ENCODE measurements around the gene ZBED4.

Gene ZBED4

DNA sequence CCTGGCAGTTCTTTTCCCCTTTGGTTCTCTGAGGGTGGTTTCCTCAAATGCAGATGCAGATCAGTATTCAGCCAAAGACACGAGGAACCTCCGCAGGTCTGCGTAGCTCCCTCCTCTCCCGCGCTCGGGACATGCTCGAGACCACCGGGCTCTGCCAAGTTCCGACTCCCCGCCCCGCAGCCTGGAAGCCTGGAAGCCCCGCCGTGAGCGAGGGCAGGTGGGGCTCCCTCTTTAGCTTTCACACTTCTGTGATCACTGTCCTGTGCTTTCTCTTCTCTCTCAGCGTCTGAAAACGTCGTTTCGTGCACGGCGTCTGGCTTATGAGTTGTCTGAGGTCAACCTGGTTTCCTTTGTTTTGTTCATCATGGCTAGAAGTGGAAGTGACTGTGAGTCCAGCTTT, 26.6 kb downstream of the ZBED4 start:
- H3K4me1 ChIP-seq (ENCODE audit: low read length), result peaks cover 16% of the 10 kb centered on the region
- H3K4me2 ChIP-seq (ENCODE audit: low read depth, low read length), result no peak overlapping the region
- peaks cover 9% of the 10 kb centered on the region for H3F3A ChIP-seq (ENCODE audit: insufficient read depth, low read length)
- no peaks in the 10 kb centered on the region for H4K20me1 ChIP-seq (ENCODE audit: insufficient read depth, low read length)
- H3K36me3 ChIP-seq (replicated peaks; ENCODE audit: insufficient read depth, low read length), result peaks cover 18% of the 10 kb centered on the region; the same call in 1 of the 2 replicates
- H3K9me3 ChIP-seq (replicated peaks; ENCODE audit: insufficient read depth, low read length), result no peaks in the 10 kb centered on the region
- H3K9ac ChIP-seq (ENCODE audit: low read length), result no peak overlapping the region
- H3K27me3 ChIP-seq (replicated peaks; ENCODE audit: insufficient read depth, low read length), result no peaks in the 10 kb centered on the region
- H2AFZ ChIP-seq (ENCODE audit: low read length), result no peak overlapping the region
- no peak overlapping the region for H3K4me3 ChIP-seq (ENCODE audit: low read length)
- no peaks in the 10 kb centered on the region for H3K9me2 ChIP-seq (replicated peaks; ENCODE audit: insufficient read depth, low read length)
- no peak overlapping the region for H3K27ac ChIP-seq (ENCODE audit: low read length)
- no peak for TF ChIP-seq EZH2 (optimal IDR thresholded peaks at IDR 0.05; ENCODE audit: low read depth, low read length)
- TF ChIP-seq EZH2phosphoT487 (IDR thresholded peaks at IDR 0.05; ENCODE audit: low read length), result no peak
- TF ChIP-seq CTCF (IDR thresholded peaks at IDR 0.05; ENCODE audit: low read length), result no peak
- no peak for DNase-seq
- peaks cover 94% of the 10 kb centered on the region for H3K79me2 ChIP-seq (ENCODE audit: low read length)

GRCh38 chr22:49881856-49882255, 28.2 kb downstream of the ZBED4 start:
- Histone ChIP-seq H3K27ac (ENCODE audit: low read length) (peak overlapping the region; percentile 28; the same call in 1 of the 2 replicates), H3K27me3 (replicated peaks; ENCODE audit: insufficient read depth, low read length) (no peaks in the 10 kb centered on the region), H3K79me2 (ENCODE audit: low read length) (peaks cover 93% of the 10 kb centered on the region), H3K4me2 (ENCODE audit: low read depth, low read length) (peak overlapping the region; percentile 34; the same call in 1 of the 2 replicates), H4K20me1 (ENCODE audit: insufficient read depth, low read length) (no peaks in the 10 kb centered on the region), H3K36me3 (replicated peaks; ENCODE audit: insufficient read depth, low read length) (peaks cover 34% of the 10 kb centered on the region), H3K9ac (ENCODE audit: low read length) (no peak overlapping the region), H3K4me1 (ENCODE audit: low read length) (peaks cover 16% of the 10 kb centered on the region), H3K9me2 (replicated peaks; ENCODE audit: insufficient read depth, low read length) (no peaks in the 10 kb centered on the region), H3F3A (ENCODE audit: insufficient read depth, low read length) (peaks cover 9% of the 10 kb centered on the region), H2AFZ (ENCODE audit: low read length) (no peak overlapping the region), H3K4me3 (ENCODE audit: low read length) (no peak overlapping the region), H3K9me3 (replicated peaks; ENCODE audit: insufficient read depth, low read length) (no peaks in the 10 kb centered on the region)
- TF ChIP-seq EZH2 (optimal IDR thresholded peaks at IDR 0.05; ENCODE audit: low read depth, low read length), result no peak
- no peak for TF ChIP-seq CTCF (IDR thresholded peaks at IDR 0.05; ENCODE audit: low read length)
- no peak for TF ChIP-seq EZH2phosphoT487 (IDR thresholded peaks at IDR 0.05; ENCODE audit: low read length)
- DNase-seq, result peak; percentile 11

GRCh38 chr22:49882519-49883293, 29.1 kb downstream of the ZBED4 start:
- H3F3A ChIP-seq (ENCODE audit: insufficient read depth, low read length), result peaks cover 9% of the 10 kb centered on the region
- H2AFZ ChIP-seq (ENCODE audit: low read length), result no peak overlapping the region
- no peak overlapping the region for H3K27ac ChIP-seq (ENCODE audit: low read length)
- no peak for TF ChIP-seq EZH2phosphoT487 (IDR thresholded peaks at IDR 0.05; ENCODE audit: low read length)
- TF ChIP-seq EZH2 (optimal IDR thresholded peaks at IDR 0.05; ENCODE audit: low read depth, low read length), result no peak
- no peak for TF ChIP-seq CTCF (IDR thresholded peaks at IDR 0.05; ENCODE audit: low read length)
- H3K36me3 ChIP-seq (replicated peaks; ENCODE audit: insufficient read depth, low read length), result peaks cover 34% of the 10 kb centered on the region
- no peak for DNase-seq
- no peaks in the 10 kb centered on the region for H3K9me3 ChIP-seq (replicated peaks; ENCODE audit: insufficient read depth, low read length)
- peaks cover 16% of the 10 kb centered on the region for H3K4me1 ChIP-seq (ENCODE audit: low read length)
- H3K9me2 ChIP-seq (replicated peaks; ENCODE audit: insufficient read depth, low read length), result no peaks in the 10 kb centered on the region
- no peak overlapping the region for H3K4me2 ChIP-seq (ENCODE audit: low read depth, low read length)
- peaks cover 93% of the 10 kb centered on the region for H3K79me2 ChIP-seq (ENCODE audit: low read length)
- H3K9ac ChIP-seq (ENCODE audit: low read length), result no peak overlapping the region
- H3K27me3 ChIP-seq (replicated peaks; ENCODE audit: insufficient read depth, low read length), result no peaks in the 10 kb centered on the region
- no peaks in the 10 kb centered on the region for H4K20me1 ChIP-seq (ENCODE audit: insufficient read depth, low read length)
- H3K4me3 ChIP-seq (ENCODE audit: low read length), result no peak overlapping the region
